Measurements from ENCODE around the gene CCNI2. TPM values are rescaled to one million over a fixed set of nuclear protein-coding genes. Genes with fewer than 3 reads are reported as not detected.

The CCNI2 gene, protein sequence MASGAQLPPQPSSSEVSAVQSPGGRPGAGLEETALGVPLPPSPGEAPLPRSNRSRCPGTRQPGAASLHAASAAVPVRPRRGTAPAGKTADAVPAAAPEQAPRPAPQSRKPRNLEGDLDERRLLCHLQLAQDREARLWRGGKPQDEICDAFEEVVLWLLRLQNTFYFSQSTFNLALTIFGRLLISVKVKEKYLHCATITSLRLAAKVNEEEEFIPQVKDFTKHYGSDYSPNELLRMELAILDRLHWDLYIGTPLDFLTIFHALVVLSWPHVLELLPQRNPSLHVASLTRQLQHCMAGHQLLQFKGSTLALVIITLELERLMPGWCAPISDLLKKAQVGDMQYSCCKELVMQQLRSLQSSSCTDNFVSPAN
- 0.99 TPM for polyA plus RNA-seq (2012; ENCODE audit: insufficient read length, low read depth)

DNA sequence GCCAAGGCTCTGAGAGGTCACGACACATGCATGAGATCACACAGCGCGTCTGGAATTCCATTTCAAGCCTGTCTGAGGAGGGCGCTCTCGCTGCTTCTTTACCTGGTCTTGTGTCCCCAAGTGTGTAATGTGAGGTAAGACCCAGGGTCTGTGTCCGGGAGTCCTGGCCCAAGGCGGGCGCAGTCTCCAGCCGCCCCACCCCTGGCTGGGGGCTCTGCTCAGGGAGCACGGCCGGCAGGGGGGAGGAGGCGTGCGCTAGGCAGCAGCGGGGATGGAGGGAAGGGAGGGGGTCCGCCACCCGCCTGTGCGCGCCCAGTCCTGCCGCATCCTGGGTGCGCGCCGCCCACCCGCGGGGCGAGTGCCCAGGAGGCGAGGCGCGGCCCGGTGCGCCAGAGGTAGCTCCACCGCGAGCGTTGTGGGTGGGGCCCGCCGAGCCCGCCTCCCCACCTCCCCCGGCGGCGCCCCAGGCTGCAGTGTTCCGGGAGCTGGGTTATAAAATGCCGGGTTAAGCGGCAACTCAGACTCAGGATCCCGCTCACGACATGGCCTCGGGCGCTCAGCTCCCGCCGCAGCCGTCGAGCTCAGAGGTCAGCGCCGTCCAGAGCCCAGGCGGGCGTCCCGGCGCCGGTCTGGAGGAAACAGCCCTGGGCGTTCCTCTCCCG is at the start of gene CCNI2:
Gene CCNI2, plus strand, starts transcription at position 473 of the 662 bp plus-strand sequence. Its CDS starts 70 bp downstream, at position 543.
- TF ChIP-seq, protein P1, sequence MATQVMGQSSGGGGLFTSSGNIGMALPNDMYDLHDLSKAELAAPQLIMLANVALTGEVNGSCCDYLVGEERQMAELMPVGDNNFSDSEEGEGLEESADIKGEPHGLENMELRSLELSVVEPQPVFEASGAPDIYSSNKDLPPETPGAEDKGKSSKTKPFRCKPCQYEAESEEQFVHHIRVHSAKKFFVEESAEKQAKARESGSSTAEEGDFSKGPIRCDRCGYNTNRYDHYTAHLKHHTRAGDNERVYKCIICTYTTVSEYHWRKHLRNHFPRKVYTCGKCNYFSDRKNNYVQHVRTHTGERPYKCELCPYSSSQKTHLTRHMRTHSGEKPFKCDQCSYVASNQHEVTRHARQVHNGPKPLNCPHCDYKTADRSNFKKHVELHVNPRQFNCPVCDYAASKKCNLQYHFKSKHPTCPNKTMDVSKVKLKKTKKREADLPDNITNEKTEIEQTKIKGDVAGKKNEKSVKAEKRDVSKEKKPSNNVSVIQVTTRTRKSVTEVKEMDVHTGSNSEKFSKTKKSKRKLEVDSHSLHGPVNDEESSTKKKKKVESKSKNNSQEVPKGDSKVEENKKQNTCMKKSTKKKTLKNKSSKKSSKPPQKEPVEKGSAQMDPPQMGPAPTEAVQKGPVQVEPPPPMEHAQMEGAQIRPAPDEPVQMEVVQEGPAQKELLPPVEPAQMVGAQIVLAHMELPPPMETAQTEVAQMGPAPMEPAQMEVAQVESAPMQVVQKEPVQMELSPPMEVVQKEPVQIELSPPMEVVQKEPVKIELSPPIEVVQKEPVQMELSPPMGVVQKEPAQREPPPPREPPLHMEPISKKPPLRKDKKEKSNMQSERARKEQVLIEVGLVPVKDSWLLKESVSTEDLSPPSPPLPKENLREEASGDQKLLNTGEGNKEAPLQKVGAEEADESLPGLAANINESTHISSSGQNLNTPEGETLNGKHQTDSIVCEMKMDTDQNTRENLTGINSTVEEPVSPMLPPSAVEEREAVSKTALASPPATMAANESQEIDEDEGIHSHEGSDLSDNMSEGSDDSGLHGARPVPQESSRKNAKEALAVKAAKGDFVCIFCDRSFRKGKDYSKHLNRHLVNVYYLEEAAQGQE (IDR thresholded peaks at IDR 0.05; ENCODE audit: insufficient read depth in 1 of 2, low read depth in 2 of 2, low read length in 2 of 2) = no peak
- TF ChIP-seq POLR2AphosphoS5 (IDR thresholded peaks at IDR 0.05; ENCODE audit: low read depth, low read length) = no peak
- no peak for TF ChIP-seq SIN3A (IDR thresholded peaks at IDR 0.05; ENCODE audit: borderline replicate concordance, insufficient read depth, low read length)
- TF ChIP-seq TAF1 (IDR thresholded peaks at IDR 0.05; ENCODE audit: borderline replicate concordance, insufficient read depth, low read length) = no peak
- TF ChIP-seq FOXP2 (optimal IDR thresholded peaks at IDR 0.05; ENCODE audit: borderline replicate concordance, extremely low read depth, extremely low read length, insufficient read depth) = no peak

DNA sequence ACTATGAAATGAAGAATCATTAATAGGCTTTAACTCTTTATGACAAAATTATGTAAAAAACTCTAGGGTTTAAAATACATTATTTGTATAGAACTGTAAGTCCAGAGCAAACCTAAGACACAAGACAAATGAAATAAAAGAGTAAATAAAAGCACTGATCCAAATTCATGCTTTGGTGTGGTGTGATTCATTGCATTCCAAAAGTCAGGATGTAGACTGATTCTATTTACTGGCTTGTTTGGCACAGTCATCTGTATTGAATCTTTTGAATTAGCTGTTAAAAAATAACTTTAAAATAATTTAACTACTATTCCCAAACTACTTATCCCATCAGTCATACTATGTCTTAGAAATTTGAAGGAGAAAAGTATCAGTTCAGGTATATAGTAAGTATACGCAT is 42.4 kb upstream of the CCNI2 start:
- no peak for TF ChIP-seq FOXP2 (optimal IDR thresholded peaks at IDR 0.05; ENCODE audit: borderline replicate concordance, extremely low read depth, extremely low read length, insufficient read depth)
- no peak for TF ChIP-seq TAF1 (IDR thresholded peaks at IDR 0.05; ENCODE audit: borderline replicate concordance, insufficient read depth, low read length)
- TF ChIP-seq, protein P1 (IDR thresholded peaks at IDR 0.05; ENCODE audit: insufficient read depth in 1 of 2, low read depth in 2 of 2, low read length in 2 of 2) = no peak
- no peak for TF ChIP-seq POLR2AphosphoS5 (IDR thresholded peaks at IDR 0.05; ENCODE audit: low read depth, low read length)
- no peak for TF ChIP-seq SIN3A (IDR thresholded peaks at IDR 0.05; ENCODE audit: borderline replicate concordance, insufficient read depth, low read length)

DNA sequence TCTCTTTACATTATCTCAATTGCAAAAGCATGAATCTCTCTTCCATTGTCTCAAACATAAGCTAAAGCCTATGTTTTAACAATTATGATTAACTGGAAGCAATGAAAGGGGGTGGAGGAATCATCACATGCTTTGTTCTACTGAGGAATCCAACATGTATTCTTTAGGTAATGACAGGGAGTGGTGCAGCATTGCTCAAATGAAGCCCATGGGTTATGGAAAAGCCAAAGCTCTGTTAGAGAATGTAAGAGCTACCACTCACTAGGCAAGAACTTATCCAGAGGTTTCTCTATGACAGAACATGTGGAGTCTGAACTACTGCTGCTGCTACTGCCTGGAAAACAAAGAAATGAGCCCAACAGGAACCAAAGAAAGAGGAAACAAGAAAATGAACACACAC is 38.6 kb upstream of the CCNI2 start:
- TF ChIP-seq FOXP2 (optimal IDR thresholded peaks at IDR 0.05; ENCODE audit: borderline replicate concordance, extremely low read depth, extremely low read length, insufficient read depth) = no peak
- TF ChIP-seq POLR2AphosphoS5 (IDR thresholded peaks at IDR 0.05; ENCODE audit: low read depth, low read length) = no peak
- TF ChIP-seq, protein P1 (IDR thresholded peaks at IDR 0.05; ENCODE audit: insufficient read depth in 1 of 2, low read depth in 2 of 2, low read length in 2 of 2) = no peak
- no peak for TF ChIP-seq SIN3A (IDR thresholded peaks at IDR 0.05; ENCODE audit: borderline replicate concordance, insufficient read depth, low read length)
- no peak for TF ChIP-seq TAF1 (IDR thresholded peaks at IDR 0.05; ENCODE audit: borderline replicate concordance, insufficient read depth, low read length)

DNA sequence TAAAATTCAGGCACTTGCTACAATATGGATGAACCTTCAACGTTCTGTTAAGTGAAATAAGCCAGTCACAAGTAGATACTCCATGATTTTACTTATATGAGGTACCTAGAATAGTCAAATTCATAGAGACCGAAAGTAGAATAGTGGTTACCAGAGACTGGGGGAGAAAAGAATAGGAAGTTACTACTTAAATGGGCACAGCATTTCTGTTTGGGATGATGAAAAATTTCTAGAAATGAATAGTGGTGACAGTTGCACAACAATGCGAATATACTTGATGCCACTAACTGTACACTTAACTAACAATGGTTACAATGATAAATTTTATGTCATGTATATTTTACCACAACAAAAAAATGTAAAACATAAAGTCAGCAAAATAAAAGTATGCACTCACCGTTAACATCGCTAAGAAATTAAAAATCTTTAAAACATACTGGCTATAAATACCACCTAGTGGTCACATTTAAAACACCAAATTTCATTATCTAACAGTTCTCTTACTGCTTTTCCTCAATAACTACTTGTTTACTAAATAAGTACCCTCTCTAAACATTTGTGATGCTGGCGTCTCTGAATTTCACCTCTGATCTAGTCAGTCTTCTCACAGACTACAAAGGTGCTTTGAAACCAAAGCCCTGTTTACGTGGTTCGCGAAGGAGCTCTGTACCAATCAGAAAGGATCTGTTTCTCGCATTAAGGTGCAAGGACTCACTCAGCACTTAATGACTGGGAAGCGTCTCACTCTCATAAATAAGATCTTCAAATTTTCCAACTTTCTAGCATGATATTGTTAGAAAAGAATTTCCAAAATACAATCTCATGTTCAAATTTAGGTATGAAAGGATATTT is 32.5 kb upstream of the CCNI2 start:
- TF ChIP-seq SIN3A (IDR thresholded peaks at IDR 0.05; ENCODE audit: borderline replicate concordance, insufficient read depth, low read length) (no peak), FOXP2 (optimal IDR thresholded peaks at IDR 0.05; ENCODE audit: borderline replicate concordance, extremely low read depth, extremely low read length, insufficient read depth) (no peak), TAF1 (IDR thresholded peaks at IDR 0.05; ENCODE audit: borderline replicate concordance, insufficient read depth, low read length) (no peak), POLR2AphosphoS5 (IDR thresholded peaks at IDR 0.05; ENCODE audit: low read depth, low read length) (no peak)
- TF ChIP-seq, protein P1 (IDR thresholded peaks at IDR 0.05; ENCODE audit: insufficient read depth in 1 of 2, low read depth in 2 of 2, low read length in 2 of 2) = no peak
